Suprapubic skin (tissue), 4 donors: ENCODE results near the gene RARRES1. TPM values are rescaled to one million over a fixed set of nuclear protein-coding genes. Genes with fewer than 3 reads are reported as not detected.

ENCODE experiments used
- DNase-seq, 2 donors: peaks; one replicate each; pipeline ENCODE4 v3.0.0-alpha.2; 2019; ENCODE audit warnings: low spot score in 2 of 2
- H3K27ac ChIP-seq: fragments of 200-600 bp; sonication (generic); one replicate; pipeline ENCODE4 v1.5.1; 2019
- H3K27me3 ChIP-seq: fragments of 200-600 bp; sonication (generic); one replicate; pipeline ENCODE4 v1.5.1; 2019
- H3K36me3 ChIP-seq: fragments of 200-600 bp; sonication (generic); one replicate; pipeline ENCODE4 v1.5.1; 2019
- H3K4me1 ChIP-seq: fragments of 200-600 bp; sonication (generic); one replicate; pipeline ENCODE4 v1.5.1; 2019
- H3K4me3 ChIP-seq: fragments of 200-600 bp; sonication (generic); one replicate; pipeline ENCODE4 v1.5.1; 2019; ENCODE audit warnings: mild to moderate bottlenecking
- H3K9me3 ChIP-seq: fragments of 200-600 bp; sonication (generic); one replicate; pipeline ENCODE4 v1.5.1; 2019
- CTCF ChIP-seq, 2 donors: fragments of 200-600 bp in 1 of 2; fragments of 450-650 bp in 1 of 2; sonication (generic) in 1 of 2; IDR thresholded peaks; one replicate each; pipeline ENCODE4 v1.5.1; 2016 to 2019; ENCODE audit warnings: antibody characterized with exemption in 2 of 2, mild to moderate bottlenecking in 1 of 2, moderate library complexity in 1 of 2
- EP300 ChIP-seq: sonication (generic); formaldehyde crosslinking; IDR thresholded peaks from one replicate; pipeline ENCODE4 v1.6.1; 2017; ENCODE audit warnings: antibody characterized with exemption
- POLR2A ChIP-seq, 2 donors: fragments of 450-650 bp; IDR thresholded peaks; one replicate each; pipeline ENCODE4 v1.6.1; 2017; ENCODE audit warnings: antibody characterized with exemption in 2 of 2, mild to moderate bottlenecking in 2 of 2, moderate library complexity in 2 of 2
- POLR2AphosphoS5 ChIP-seq, 3 donors: sonication (generic); formaldehyde crosslinking; IDR thresholded peaks; one replicate each; pipeline ENCODE4 v1.6.1; 2017; ENCODE audit warnings: antibody characterized with exemption in 3 of 3
- WGBS: methylation state at CpG from one replicate; pipeline ENCODE4 v1.1.5; 2018; 5-methylcytosine and 5-hydroxymethylcytosine counted together
- total RNA-seq, 4 donors: library from RNA; depleted of rRNA; stranded (reverse); fragments of >200 nt; gene quantifications; one replicate each; pipeline ENCODE4 v1.1.0, GENCODE V29; 2016

RARRES1 gene, protein sequence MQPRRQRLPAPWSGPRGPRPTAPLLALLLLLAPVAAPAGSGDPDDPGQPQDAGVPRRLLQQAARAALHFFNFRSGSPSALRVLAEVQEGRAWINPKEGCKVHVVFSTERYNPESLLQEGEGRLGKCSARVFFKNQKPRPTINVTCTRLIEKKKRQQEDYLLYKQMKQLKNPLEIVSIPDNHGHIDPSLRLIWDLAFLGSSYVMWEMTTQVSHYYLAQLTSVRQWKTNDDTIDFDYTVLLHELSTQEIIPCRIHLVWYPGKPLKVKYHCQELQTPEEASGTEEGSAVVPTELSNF
- 10 to 100 TPM in 3 of 4 donors, 1 to 10 TPM in 1; 5.6 to 23.4 (median 19.5) TPM for total RNA-seq

DNA sequence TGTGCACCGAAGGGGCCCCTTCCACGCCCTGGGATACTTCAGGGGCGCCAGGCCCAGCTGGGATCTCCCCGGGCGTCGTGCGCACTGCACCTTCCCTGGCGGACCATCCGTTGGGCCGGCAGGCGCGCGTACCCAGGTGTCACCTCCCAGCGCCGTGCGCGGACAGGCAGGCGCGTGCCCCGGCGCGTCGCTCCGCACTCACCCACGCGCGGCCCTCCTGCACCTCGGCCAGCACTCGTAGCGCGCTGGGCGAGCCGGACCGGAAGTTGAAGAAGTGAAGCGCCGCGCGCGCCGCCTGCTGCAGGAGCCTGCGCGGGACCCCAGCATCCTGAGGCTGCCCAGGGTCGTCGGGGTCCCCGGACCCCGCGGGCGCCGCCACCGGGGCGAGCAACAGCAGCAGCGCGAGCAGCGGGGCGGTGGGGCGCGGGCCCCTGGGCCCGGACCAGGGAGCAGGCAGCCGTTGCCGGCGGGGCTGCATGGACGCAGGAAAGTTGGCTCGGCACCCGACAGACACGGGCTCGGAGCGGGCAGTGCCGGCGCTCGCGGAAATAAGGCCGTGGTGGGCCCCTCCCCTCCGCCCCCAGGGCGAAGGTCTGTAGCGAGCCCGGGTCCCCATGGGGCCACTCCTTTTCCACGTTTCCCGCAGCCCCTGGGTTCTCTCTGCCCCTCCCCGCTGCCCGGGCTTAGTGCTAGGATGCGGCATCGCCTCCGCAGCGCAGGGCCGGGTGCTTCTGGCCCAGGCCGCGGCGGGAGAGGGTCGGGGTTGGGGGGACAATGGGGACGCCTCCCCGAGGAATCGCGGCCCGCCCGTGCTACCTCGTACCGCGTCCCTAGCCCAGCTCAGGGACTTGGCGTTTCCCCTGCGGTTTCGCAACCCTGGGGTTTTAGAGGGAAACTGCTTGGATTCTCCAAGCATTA is at the start of gene RARRES1:
TSS of gene RARRES1 (minus strand) at position 520 of the 918 bp plus-strand sequence. CDS start at position 478, 42 bp downstream.
- no peaks in the 10 kb centered on the region for H3K27me3 ChIP-seq
- peak within 1 kb of the TSS; percentile 63 for H3K27ac ChIP-seq
- H3K36me3 ChIP-seq = no peaks in the 10 kb centered on the region
- peaks cover 25% of the 10 kb centered on the region for H3K4me1 ChIP-seq
- peaks cover 4% of the 10 kb centered on the region for H3K9me3 ChIP-seq
- TF ChIP-seq EP300 = no peak
- no peak for TF ChIP-seq POLR2A (IDR thresholded peaks at IDR 0.05)
- no peak for TF ChIP-seq POLR2AphosphoS5 (IDR thresholded peaks at IDR 0.05)
- H3K4me3 ChIP-seq = peak within 1 kb of the TSS; percentile 78
- WGBS = 3% methylated on average over 21 of the region's 101 CpGs
- peak; percentile 77 to 85 for DNase-seq

GRCh38 chr3:158781849-158782248 is 49.6 kb upstream of the RARRES1 start:
- WGBS = 82% methylated on average over 1 of the region's 1 CpG
- H3K4me3 ChIP-seq = no peak overlapping the region
- H3K4me1 ChIP-seq = no peaks in the 10 kb centered on the region
- H3K9me3 ChIP-seq = no peaks in the 10 kb centered on the region
- H3K27ac ChIP-seq = no peak overlapping the region
- no peaks in the 10 kb centered on the region for H3K36me3 ChIP-seq
- no peaks in the 10 kb centered on the region for H3K27me3 ChIP-seq
- DNase-seq = no peak
- no peak for TF ChIP-seq POLR2A (IDR thresholded peaks at IDR 0.05)

GRCh38 chr3:158781191-158781590 is 48.9 kb upstream of the RARRES1 start:
- TF ChIP-seq EP300 = no peak
- TF ChIP-seq CTCF (IDR thresholded peaks at IDR 0.05) = no peak
- TF ChIP-seq POLR2A (IDR thresholded peaks at IDR 0.05) = no peak
- Histone ChIP-seq H3K4me1 (no peaks in the 10 kb centered on the region), H3K27me3 (no peaks in the 10 kb centered on the region), H3K9me3 (no peaks in the 10 kb centered on the region), H3K36me3 (no peaks in the 10 kb centered on the region), H3K27ac (no peak overlapping the region), H3K4me3 (no peak overlapping the region)
- no peak for DNase-seq
- WGBS = 87% methylated on average over 2 of the region's 2 CpGs

GRCh38 chr3:158780766-158781165 is 48.5 kb upstream of the RARRES1 start:
- WGBS = 81% methylated on average over 1 of the region's 1 CpG
- no peak for DNase-seq
- H3K4me1 ChIP-seq = no peaks in the 10 kb centered on the region
- no peak overlapping the region for H3K4me3 ChIP-seq
- TF ChIP-seq EP300 (no peak), CTCF (IDR thresholded peaks at IDR 0.05) (no peak), POLR2A (IDR thresholded peaks at IDR 0.05) (no peak), POLR2AphosphoS5 (IDR thresholded peaks at IDR 0.05) (no peak)
- H3K9me3 ChIP-seq = no peaks in the 10 kb centered on the region
- no peaks in the 10 kb centered on the region for H3K27me3 ChIP-seq
- no peaks in the 10 kb centered on the region for H3K36me3 ChIP-seq
- no peak overlapping the region for H3K27ac ChIP-seq

GRCh38 chr3:158777161-158777873 is 45.1 kb upstream of the RARRES1 start:
- 91% methylated on average over 3 of the region's 3 CpGs for WGBS
- Histone ChIP-seq H3K36me3 (no peaks in the 10 kb centered on the region), H3K9me3 (no peaks in the 10 kb centered on the region), H3K4me3 (no peak overlapping the region), H3K27ac (no peak overlapping the region), H3K4me1 (peaks cover 3% of the 10 kb centered on the region), H3K27me3 (no peaks in the 10 kb centered on the region)
- DNase-seq = no peak
- no peak for TF ChIP-seq POLR2AphosphoS5 (IDR thresholded peaks at IDR 0.05)
- no peak for TF ChIP-seq CTCF (IDR thresholded peaks at IDR 0.05)
- TF ChIP-seq EP300 = no peak
- TF ChIP-seq POLR2A (IDR thresholded peaks at IDR 0.05) = no peak
